PC-9 (cell line): Measurements from ENCODE around the gene COX6A1. TPM values are rescaled to one million over a fixed set of nuclear protein-coding genes. Genes with fewer than 3 reads are reported as not detected.

Experiments used
- BruUV-seq: library from RNA; stranded (reverse); fragments of 400-500 nt; replicated peaks from 2 replicates; lab custom pipeline; 2021; lab: Mats Ljungman, UMichigan
- CTCF ChIA-PET: fragments of 300-600 bp; sonication (Branson Sonifier 250); formaldehyde crosslinking; loops from one replicate; lab custom pipeline; 2022; ENCODE audit warnings: antibody characterized with exemption; lab: Charles Lee
- POLR2A ChIA-PET: fragments of 300-600 bp; sonication (Branson Sonifier 250); formaldehyde crosslinking; loops from one replicate; lab custom pipeline; 2022; ENCODE audit warnings: antibody characterized with exemption; ENCODE audit not compliant: unreplicated experiment; lab: Charles Lee
- DNase-seq, 2 experiments: peaks; one replicate each; pipeline versions ENCODE4 v3.0.0 to v3.0.0-alpha.2; 2015 to 2022; ENCODE audit warnings: mixed read lengths in 1 of 2
- H2AFZ ChIP-seq: fragments of 200-600 bp; sonication (generic); 2 replicates; pipeline ENCODE4 v1.8.1; 2017; ENCODE audit warnings: antibody characterized with exemption
- H3F3A ChIP-seq: fragments of 200-600 bp; sonication (generic); 2 replicates; pipeline ENCODE4 v1.8.1; 2017; ENCODE audit warnings: antibody characterized with exemption, mild to moderate bottlenecking, low read depth; ENCODE audit not compliant: insufficient read depth
- H3K27ac ChIP-seq: fragments of 200-600 bp; sonication (generic); 2 replicates; pipeline ENCODE4 v1.6.1; 2016; ENCODE audit warnings: mixed run types
- H3K27me3 ChIP-seq: fragments of 200-600 bp; sonication (generic); 2 replicates; pipeline ENCODE4 v1.6.1; 2016; ENCODE audit warnings: low read depth, mixed run types; ENCODE audit not compliant: insufficient read depth
- H3K36me3 ChIP-seq: fragments of 200-600 bp; sonication (generic); 2 replicates; pipeline ENCODE4 v1.6.1; 2016; ENCODE audit warnings: low read depth, mixed run types
- H3K4me1 ChIP-seq: fragments of 200-600 bp; sonication (generic); replicated peaks from 2 replicates; pipeline ENCODE4 v1.6.1; 2016; ENCODE audit warnings: mixed run types; ENCODE audit not compliant: insufficient read depth
- H3K4me2 ChIP-seq: fragments of 200-600 bp; sonication (generic); 2 replicates; pipeline ENCODE4 v1.6.1; 2017; ENCODE audit warnings: mixed run types
- H3K4me3 ChIP-seq: fragments of 200-600 bp; sonication (generic); 2 replicates; pipeline ENCODE4 v1.6.1; 2016; ENCODE audit warnings: mixed run types
- H3K79me2 ChIP-seq: fragments of 200-600 bp; sonication (generic); 2 replicates; pipeline ENCODE4 v1.6.1; 2017; ENCODE audit warnings: low read depth, mixed run types
- H3K9me2 ChIP-seq: fragments of 200-600 bp; sonication (generic); 2 replicates; pipeline ENCODE4 v1.8.1; 2017; ENCODE audit warnings: mild to moderate bottlenecking; ENCODE audit not compliant: insufficient read depth
- H3K9me3 ChIP-seq: fragments of 200-600 bp; sonication (generic); 2 replicates; pipeline ENCODE4 v1.8.1; 2016; ENCODE audit warnings: low read depth; ENCODE audit not compliant: insufficient read depth
- H4K20me1 ChIP-seq: fragments of 200-600 bp; sonication (generic); 2 replicates; pipeline ENCODE4 v1.8.1; 2017; ENCODE audit not compliant: insufficient read depth
- CTCF ChIP-seq: fragments of 200-600 bp; sonication (generic); conservative IDR thresholded peaks from 2 replicates; pipeline ENCODE4 v1.6.1; 2017; ENCODE audit warnings: mixed run types, antibody characterized with exemption, mild to moderate bottlenecking, moderate library complexity
- EZH2 ChIP-seq: fragments of 200-600 bp; sonication (generic); IDR thresholded peaks from 2 replicates; pipeline ENCODE4 v1.8.0; 2017; ENCODE audit warnings: antibody characterized with exemption, low read depth
- intact Hi-C: fragments of 100-400 bp; cut with micrococcal nuclease; formaldehyde crosslinking; loops from one replicate; pipeline ENCODE4 v1.10.0; 2022; ENCODE audit not compliant: unreplicated experiment
- total RNA-seq: library from RNA; stranded (reverse); gene quantifications from 2 replicates; pipeline ENCODE4 v1.2.3, GENCODE V29; 2021

COX6A1 gene
- total RNA-seq, 1 experiment from 2014 or later = 433 TPM

- Histone ChIP-seq H3K4me3 (no peak overlapping the region), H3K9me3 (no peaks in the 10 kb centered on the region), H3K27me3 (no peaks in the 10 kb centered on the region), H3K79me2 (no peaks in the 10 kb centered on the region), H3K36me3 (no peaks in the 10 kb centered on the region), H4K20me1 (no peaks in the 10 kb centered on the region), H3K4me1 (0 out of 2 replicates have a peak, but pooled peaks cover 3% of the 10 kb centered on the region), H3K9me2 (no peaks in the 10 kb centered on the region), H2AFZ (no peak overlapping the region), H3F3A (no peaks in the 10 kb centered on the region), H3K4me2 (no peak overlapping the region), H3K27ac (no peak overlapping the region)
- CTCF ChIA-PET = no interaction called here
- intact Hi-C loops = no loop called here
- no peak for DNase-seq
- no TSS peak for BruUV-seq
- no peak for TF ChIP-seq CTCF
- no peak for TF ChIP-seq EZH2
- POLR2A ChIA-PET = no interaction called here
Measured at GRCh38 chr12:120404271-120404670, 33.6 kb upstream of the COX6A1 start.

- no peak for DNase-seq
- Histone ChIP-seq H3F3A (no peaks in the 10 kb centered on the region), H3K9me3 (no peaks in the 10 kb centered on the region), H3K4me3 (no peak overlapping the region), H3K36me3 (no peaks in the 10 kb centered on the region), H2AFZ (no peak overlapping the region), H3K79me2 (no peaks in the 10 kb centered on the region), H3K4me2 (no peak overlapping the region), H3K27ac (no peak overlapping the region), H3K9me2 (no peaks in the 10 kb centered on the region), H4K20me1 (no peaks in the 10 kb centered on the region), H3K27me3 (no peaks in the 10 kb centered on the region), H3K4me1 (no peaks in the 10 kb centered on the region)
- TF ChIP-seq EZH2 = no peak
- no peak for TF ChIP-seq CTCF
- BruUV-seq = no TSS peak
- ChIA-PET CTCF (no interaction called here), POLR2A (no interaction called here)
- intact Hi-C loops = no loop called here
Measured at GRCh38 chr12:120406069-120406468, 31.8 kb upstream of the COX6A1 start.

- H3K27me3 ChIP-seq = no peaks in the 10 kb centered on the region
- H3K36me3 ChIP-seq = no peaks in the 10 kb centered on the region
- no peak overlapping the region for H3K4me2 ChIP-seq
- no peaks in the 10 kb centered on the region for H3K9me2 ChIP-seq
- ChIA-PET CTCF (interaction anchor here (0.6 kb wide), 1 partner anchor 23 kb away, joined by 3 read pairs; no protein-coding TSS in a partner anchor), POLR2A (no interaction called here)
- no peak overlapping the region for H3K27ac ChIP-seq
- intact Hi-C loops = no loop called here
- H3K9me3 ChIP-seq = no peaks in the 10 kb centered on the region
- no peak for DNase-seq
- no peaks in the 10 kb centered on the region for H4K20me1 ChIP-seq
- no peak overlapping the region for H3K4me3 ChIP-seq
- no peaks in the 10 kb centered on the region for H3F3A ChIP-seq
- no peak overlapping the region for H2AFZ ChIP-seq
- no TSS peak for BruUV-seq
- no peaks in the 10 kb centered on the region for H3K79me2 ChIP-seq
- H3K4me1 ChIP-seq = no peaks in the 10 kb centered on the region
- TF ChIP-seq CTCF = no peak
- TF ChIP-seq EZH2 = no peak
Measured at GRCh38 chr12:120406553-120406952, 31.4 kb upstream of the COX6A1 start.
